Measurements from ENCODE around the gene ANO2.

ANO2 gene

GRCh38 chr12:5964913-5965900, 20.1 kb upstream of the ANO2 start:
- DNase-seq (ENCODE audit: low read depth), result no peak

DNA sequence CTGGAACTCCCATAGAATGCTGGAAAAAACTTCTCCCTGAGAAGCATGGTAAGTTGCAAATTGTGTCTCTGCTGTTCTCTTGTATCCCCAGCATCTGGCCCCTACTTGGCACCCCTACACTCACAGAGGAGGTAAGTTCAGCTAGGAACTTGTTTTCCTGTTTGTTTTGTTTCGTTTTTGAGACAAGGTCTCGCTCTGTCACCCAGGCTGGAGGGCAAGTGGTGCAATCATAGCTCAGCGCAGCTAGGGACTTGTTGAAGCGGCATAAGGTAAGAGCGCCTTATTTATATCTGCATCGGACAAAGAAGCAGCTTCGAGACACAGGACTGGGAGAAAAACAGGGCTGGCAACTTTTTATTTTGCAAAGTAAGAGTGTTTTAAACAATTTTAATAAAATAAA, 18.5 kb upstream of the ANO2 start:
- no peak for DNase-seq (ENCODE audit: low read depth)

GRCh38 chr12:5960783-5961182, 15.7 kb upstream of the ANO2 start:
- no peak for DNase-seq (ENCODE audit: low read depth)

GRCh38 chr12:5956987-5957386, 11.9 kb upstream of the ANO2 start:
- no peak for DNase-seq (ENCODE audit: low read depth)

GRCh38 chr12:5954661-5955060, 9.6 kb upstream of the ANO2 start:
- no peak for DNase-seq (ENCODE audit: low read depth)

DNA sequence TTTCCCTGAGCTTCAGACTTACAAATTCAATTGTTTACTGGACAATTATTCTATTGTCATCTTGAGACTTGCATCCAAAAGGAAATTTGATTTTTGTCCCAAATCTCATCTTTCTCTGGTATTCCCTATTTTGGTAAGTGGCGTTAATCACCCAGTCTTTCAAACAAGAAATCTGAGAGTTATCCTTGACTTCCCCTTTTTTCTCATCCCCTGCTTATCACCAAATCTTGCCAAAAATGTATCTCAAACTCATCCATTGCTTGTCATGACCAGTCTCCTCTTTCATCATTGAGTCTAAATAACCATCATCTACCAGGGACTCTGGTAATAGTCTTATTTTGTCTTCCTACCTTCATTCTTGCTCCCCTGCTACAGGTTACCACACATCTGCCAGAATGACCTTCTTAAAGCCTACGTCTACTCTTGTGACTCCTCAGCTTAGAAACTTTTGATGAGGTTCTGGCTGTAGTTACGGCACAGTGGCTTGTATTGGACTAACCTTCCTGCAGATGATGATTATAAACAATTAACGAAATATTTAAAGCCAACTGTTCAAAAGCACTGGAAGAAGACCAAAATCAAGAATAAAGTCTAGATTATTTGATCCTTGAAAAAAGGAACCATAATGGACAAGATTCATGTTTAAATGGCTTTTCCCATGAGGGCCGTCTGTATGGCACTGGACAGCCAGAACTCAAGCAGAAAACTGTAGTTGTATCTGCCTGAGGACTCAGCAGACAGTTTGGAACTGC, 9.0 kb upstream of the ANO2 start:
- no peak for DNase-seq (ENCODE audit: low read depth)

- DNase-seq (ENCODE audit: low read depth), result no peak
Observed at GRCh38 chr12:5952031-5952430, 7.0 kb upstream of the ANO2 start.

- no peak for DNase-seq (ENCODE audit: low read depth)
Observed at GRCh38 chr12:5948696-5949095, 3.6 kb upstream of the ANO2 start.

- no peak for DNase-seq (ENCODE audit: low read depth)
Observed at GRCh38 chr12:5947006-5947405, 1.9 kb upstream of the ANO2 start.

GRCh38 chr12:5946388-5946787, 1.3 kb upstream of the ANO2 start:
- DNase-seq (ENCODE audit: low read depth), result no peak

GRCh38 chr12:5944688-5945070, 380 bp downstream of the ANO2 start:
- DNase-seq (ENCODE audit: low read depth), result no peak

DNA sequence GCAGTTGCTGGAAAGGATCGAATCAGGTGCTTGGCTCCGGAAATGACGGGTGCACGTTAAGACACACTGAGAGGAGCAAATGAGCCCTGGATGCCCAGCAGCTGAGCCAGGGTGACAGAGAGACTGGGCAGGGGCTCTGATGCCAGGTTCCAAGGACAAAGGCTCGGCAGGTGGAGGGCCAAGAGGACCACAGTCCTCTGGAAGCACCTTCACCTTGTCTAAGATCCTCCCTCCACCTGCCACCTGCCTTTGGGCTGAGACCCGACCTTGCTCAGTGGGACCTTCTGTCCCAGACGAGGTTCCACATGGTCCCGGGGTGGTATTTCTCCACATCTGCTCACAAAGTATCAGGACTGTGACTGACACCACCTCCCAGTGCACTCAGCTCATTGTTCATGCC, 1.0 kb downstream of the ANO2 start:
- no peak for DNase-seq (ENCODE audit: low read depth)

- no peak for DNase-seq (ENCODE audit: low read depth)
Observed at GRCh38 chr12:5941907-5942306, 3.2 kb downstream of the ANO2 start.

- no peak for DNase-seq (ENCODE audit: low read depth)
Observed at GRCh38 chr12:5927732-5928516, 17.1 kb downstream of the ANO2 start.

DNA sequence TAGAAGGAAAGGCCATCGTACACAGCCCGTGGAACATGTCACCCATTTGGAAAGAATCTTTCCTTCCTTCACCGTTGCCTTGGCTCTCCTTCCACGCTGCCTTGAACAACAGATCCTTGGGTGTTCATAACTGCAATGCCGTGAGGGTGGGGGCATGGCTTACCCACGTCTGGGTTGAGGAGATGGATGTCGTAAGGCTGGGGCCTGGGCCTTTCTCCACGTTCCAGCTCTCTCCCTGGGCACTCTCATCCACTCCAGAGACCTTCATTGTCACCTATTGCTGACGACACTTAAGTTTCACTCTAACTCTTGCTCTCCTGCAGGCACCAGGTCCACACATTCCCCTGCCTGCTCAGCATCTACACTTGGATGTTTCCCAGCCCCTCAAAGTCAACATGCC, 19.4 kb downstream of the ANO2 start:
- DNase-seq (ENCODE audit: low read depth), result no peak

DNA sequence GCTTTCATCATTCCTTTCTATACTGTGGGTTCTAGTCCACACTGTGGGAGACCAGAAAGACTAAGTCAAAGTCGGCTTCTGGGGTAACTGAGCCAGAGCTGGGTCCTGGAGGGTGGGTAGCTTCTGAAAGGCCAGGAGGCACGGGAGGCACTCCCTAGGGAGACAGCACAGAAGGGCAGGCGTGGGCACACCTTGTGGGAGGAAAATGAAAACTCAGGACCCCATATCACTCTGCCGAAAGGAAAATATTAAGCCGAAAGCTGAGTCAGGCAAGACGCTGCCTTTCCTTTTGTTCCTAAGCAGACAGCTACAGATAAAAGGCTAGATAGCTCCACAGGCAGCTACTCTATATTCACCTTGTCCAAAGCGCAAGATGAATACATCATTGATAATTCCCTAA, 20.7 kb downstream of the ANO2 start:
- no peak for DNase-seq (ENCODE audit: low read depth)

- DNase-seq (ENCODE audit: low read depth), result no peak
Observed at GRCh38 chr12:5923751-5924150, 21.3 kb downstream of the ANO2 start.

DNA sequence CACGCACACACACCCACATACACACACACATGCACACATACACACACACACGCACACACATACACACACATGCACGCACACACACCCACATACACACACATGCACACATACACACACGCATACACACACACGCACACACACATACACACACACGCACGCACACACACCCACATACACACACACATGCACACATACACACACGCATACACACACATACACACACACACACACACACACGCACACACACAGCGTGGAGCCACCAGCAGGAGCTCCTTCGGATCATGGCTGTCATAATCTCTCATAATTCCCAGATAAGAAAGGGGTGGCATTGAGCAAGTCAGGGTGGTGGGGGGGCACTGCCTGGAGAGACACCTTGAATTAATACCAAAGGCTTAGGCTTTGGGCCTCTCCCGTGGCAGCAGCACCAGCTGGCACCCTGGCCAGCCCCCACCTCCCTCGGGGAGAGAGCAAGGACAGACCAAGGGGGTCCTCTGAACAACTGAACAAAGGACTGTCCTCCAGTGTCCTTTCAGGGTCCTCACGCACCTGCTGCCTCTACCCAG, 21.9 kb downstream of the ANO2 start:
- DNase-seq (ENCODE audit: low read depth), result no peak

- no peak for DNase-seq (ENCODE audit: low read depth)
Observed at GRCh38 chr12:5921966-5922899, 22.8 kb downstream of the ANO2 start.

GRCh38 chr12:5921027-5921909, 23.8 kb downstream of the ANO2 start:
- DNase-seq (ENCODE audit: low read depth), result no peak
